OCI-LY7 (cell line): ENCODE data around the gene PILRB.

Experiments
- CTCF ChIP-seq: fragments of 200-600 bp; sonication (generic); conservative IDR thresholded peaks from 2 replicates; pipeline ENCODE4 v1.5.1; 2014; ENCODE audit warnings: mild to moderate bottlenecking, antibody characterized with exemption, low read length, moderate library complexity, mixed read lengths
- EZH2phosphoT487 ChIP-seq: fragments of 200-600 bp; sonication (generic); IDR thresholded peaks from 2 replicates; pipeline ENCODE4 v1.6.1; 2018; ENCODE audit warnings: low read depth, borderline replicate concordance, mild to moderate bottlenecking, mixed run types, antibody characterized with exemption, low read length, moderate library complexity, mixed read lengths

GRCh38 chr7:100374601-100375000 is 16.7 kb downstream of the PILRB start:
- TF ChIP-seq CTCF, result no peak
- TF ChIP-seq EZH2phosphoT487, result no peak
